Omental fat pad (tissue), 4 donors: ENCODE data around the gene GATA2. TPM values are rescaled to one million over a fixed set of nuclear protein-coding genes. Genes with fewer than 3 reads are reported as not detected.

Experiments used
- ATAC-seq: fragments of 150-250 bp; one replicate; pipeline ENCODE4 v1.9.1; 2016; ENCODE audit warnings: mild to moderate bottlenecking, moderate library complexity; ENCODE audit not compliant: low FRiP score
- DNase-seq: peaks from one replicate; pipeline ENCODE4 v3.0.0-alpha.2; 2019; ENCODE audit warnings: low spot score
- total RNA-seq, 4 donors: library from RNA; depleted of rRNA; stranded (reverse); fragments of >200 nt; gene quantifications; one replicate each; pipeline ENCODE4 v1.1.0, GENCODE V29; 2016
- TF ChIP-seq, protein P1 (sequence below), 3 donors: fragments of 450-650 bp; IDR thresholded peaks; one replicate each; pipeline ENCODE4 v1.5.1; 2016 to 2017; ENCODE audit warnings: antibody characterized with exemption in 3 of 3, mild to moderate bottlenecking in 3 of 3, moderate library complexity in 2 of 3

The GATA2 gene
- total RNA-seq, 4 donors from 2014 or later = 4.2 to 32.5 (median 9.0) TPM

DNA sequence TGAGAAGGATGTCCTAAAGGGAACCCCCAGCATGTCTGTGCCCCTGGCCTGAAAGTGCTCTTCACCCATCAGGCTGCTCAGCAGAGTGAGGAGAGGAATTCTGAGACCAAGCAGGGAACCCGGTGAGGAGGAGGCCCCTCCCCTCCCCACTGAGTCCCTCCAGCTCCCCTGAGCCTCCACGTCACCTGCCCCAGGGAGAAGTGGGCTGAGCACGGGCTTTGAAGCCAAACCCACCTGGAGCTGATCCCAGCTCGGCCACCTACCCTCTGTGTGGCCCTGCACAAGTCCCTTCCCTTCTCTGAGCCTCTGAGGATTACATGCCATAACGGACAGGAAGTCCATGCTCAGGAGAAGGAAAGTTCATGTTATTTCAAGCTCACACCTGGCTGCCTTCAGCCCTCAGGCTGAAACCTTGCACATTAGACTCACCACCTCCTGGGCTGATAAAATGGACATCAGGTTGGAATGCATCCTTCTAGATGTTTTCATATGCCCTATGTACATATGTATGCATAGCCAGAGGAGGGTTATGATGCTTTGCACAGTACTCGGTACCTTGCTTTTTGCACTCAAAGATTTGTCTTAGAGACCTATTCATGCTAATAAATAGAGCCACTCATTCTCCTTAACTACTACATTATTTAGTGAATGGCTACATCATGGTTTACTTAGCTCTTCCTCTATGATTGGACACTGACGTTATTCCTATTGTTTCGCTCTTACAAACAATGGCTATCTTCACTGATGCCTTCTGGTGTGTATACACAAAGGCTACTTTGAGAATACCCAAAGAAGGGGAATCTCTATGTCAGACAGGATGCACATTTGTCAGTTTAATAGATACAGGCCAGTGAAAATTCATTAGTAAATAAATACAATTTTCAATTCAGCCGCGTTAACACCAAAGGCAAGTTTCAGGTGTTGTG, 31.6 kb upstream of the GATA2 start:
- ATAC-seq = no peak
- DNase-seq = no peak

DNA sequence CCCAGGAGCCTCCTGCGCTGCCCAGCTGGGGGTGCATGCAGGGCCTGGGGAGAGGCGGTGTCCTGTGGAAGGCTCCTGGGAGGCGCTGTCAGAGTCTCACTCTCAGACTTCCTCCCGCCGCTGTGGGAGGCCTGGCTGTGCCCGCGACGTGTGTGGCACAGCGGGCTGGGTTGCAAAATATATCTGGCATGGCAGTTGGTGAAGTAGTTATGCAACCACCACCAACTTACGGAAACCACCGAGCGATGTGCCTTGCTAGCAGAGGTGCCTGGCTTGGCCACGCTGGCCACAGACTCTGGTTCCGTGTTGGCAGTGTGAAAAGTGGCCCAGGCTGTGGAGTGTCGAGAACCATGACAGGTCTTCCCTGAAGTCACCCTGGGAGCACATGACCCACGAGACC, 30.6 kb upstream of the GATA2 start:
- ATAC-seq = no peak
- TF ChIP-seq, protein P1, sequence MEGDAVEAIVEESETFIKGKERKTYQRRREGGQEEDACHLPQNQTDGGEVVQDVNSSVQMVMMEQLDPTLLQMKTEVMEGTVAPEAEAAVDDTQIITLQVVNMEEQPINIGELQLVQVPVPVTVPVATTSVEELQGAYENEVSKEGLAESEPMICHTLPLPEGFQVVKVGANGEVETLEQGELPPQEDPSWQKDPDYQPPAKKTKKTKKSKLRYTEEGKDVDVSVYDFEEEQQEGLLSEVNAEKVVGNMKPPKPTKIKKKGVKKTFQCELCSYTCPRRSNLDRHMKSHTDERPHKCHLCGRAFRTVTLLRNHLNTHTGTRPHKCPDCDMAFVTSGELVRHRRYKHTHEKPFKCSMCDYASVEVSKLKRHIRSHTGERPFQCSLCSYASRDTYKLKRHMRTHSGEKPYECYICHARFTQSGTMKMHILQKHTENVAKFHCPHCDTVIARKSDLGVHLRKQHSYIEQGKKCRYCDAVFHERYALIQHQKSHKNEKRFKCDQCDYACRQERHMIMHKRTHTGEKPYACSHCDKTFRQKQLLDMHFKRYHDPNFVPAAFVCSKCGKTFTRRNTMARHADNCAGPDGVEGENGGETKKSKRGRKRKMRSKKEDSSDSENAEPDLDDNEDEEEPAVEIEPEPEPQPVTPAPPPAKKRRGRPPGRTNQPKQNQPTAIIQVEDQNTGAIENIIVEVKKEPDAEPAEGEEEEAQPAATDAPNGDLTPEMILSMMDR (IDR thresholded peaks at IDR 0.05) = no peak
- no peak for DNase-seq

More for the DNA sequence above, 31.6 kb upstream of the GATA2 start:
- TF ChIP-seq, protein P1 (IDR thresholded peaks at IDR 0.05) = no peak

- ATAC-seq (no peak), DNase-seq (no peak)
- TF ChIP-seq, protein P1 (IDR thresholded peaks at IDR 0.05) = no peak
Measured at GRCh38 chr3:128521715-128522114, 28.7 kb upstream of the GATA2 start.

DNA sequence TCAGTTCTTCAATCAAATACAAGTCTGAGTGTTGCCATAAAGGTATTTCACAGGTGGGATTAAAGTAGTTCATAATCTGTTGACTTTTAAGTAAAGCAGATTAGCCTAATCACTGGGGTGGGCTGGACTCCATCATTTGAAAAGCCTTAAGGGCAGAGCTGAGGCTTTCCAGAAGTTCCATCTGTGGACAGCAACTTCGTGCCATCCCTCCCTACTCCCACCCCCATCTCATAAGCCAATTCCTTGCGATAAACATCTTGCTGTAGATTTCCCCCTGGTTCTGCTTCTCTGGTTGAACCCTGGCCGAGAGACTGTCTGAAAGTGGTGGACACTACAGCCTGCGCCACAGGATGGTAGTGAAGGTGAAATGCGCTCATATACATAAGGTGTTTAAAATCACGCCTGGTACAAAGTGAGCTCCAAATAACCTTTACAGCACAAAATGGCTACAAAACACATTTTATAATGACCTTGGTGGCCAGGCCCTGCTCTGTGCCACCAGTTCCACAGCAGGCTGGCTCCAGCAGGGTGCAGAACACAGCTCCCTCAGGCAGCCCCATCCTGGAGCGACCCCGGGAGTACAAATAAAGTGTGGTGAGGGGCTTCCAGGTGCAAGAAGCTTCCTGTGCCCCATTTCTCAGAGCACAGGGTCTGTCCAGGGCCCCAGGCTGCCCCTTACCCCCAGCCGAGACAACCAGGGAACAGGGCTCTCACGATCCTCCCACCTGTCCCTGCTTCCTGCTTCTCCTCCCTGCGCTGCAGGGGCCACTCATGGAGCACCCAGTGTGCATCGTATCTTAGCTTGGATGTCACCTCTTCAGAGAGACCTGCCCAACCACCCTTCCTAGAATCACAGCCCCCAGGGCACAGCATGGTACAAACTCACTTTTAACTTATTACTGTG, 25.8 kb upstream of the GATA2 start:
- DNase-seq (no peak), ATAC-seq (no peak)
- TF ChIP-seq, protein P1 (IDR thresholded peaks at IDR 0.05) = no peak

GRCh38 chr3:128517648-128518047, 24.6 kb upstream of the GATA2 start:
- TF ChIP-seq, protein P1 (IDR thresholded peaks at IDR 0.05) = no peak
- no peak for DNase-seq

GRCh38 chr3:128515967-128516366, 23.0 kb upstream of the GATA2 start:
- ATAC-seq (no peak), DNase-seq (no peak)
- TF ChIP-seq, protein P1 (IDR thresholded peaks at IDR 0.05) = no peak

More at GRCh38 chr3:128517648-128518047, 24.6 kb upstream of the GATA2 start:
- ATAC-seq = no peak
